ENCODE measurements around the gene KRT33B.
"Not testable (repeated sequence)": the region's sequence is repeated elsewhere in the genome, so short reads cannot be mapped to it uniquely, and the experiment has no call there.

Gene KRT33B

DNA sequence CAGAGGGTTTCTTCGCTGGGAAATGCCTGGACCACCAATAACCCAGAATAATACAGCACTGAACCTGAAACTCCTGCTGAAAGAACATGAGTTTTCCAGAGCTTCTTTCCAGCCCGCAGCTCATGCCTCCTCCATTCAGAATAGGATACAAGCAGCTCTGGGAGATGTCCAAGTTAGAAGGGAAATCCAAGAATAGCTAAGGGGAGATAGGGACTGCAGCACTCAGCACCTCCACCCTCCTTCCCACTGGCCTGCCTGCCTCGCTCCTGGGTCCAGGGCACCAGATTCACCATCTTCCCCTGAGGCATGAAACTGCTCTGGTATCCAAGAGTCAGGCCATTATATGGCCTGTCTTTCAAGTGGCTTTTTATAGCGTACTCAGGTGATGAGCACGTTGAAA is 23.7 kb upstream of the KRT33B start:
- DNase-seq: no peak

- no peak for DNase-seq
These were observed 22.7 kb upstream of the KRT33B start for GRCh38 chr17:41392278-41392677.

- no peak for DNase-seq
These were observed 21.9 kb upstream of the KRT33B start for GRCh38 chr17:41391535-41391934.

DNA sequence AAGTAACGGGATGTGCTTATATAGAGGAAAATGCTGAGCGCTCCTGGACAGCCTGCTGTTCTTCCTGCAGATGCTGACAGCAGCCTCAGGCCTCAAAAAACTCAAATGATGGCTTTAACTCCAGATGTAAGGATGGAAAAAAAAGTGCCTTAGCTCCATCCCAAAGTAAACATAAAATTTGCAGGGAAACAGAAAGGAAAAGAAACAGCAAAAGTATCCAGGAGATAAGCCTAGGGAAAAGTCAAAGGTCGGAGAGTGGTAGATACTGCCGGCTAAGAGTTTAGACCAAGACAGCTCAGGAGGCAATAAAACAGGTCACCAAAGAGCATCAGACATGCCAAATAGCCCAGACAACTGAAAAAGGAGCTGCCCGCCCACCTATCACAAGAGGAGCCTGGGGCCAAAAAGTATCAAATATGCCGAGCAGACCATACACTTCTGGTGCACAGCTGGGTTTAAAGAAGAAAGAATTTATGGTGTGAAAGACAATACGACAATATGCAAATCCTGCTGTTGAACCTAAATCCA is 20.9 kb upstream of the KRT33B start:
- DNase-seq: no peak

DNA sequence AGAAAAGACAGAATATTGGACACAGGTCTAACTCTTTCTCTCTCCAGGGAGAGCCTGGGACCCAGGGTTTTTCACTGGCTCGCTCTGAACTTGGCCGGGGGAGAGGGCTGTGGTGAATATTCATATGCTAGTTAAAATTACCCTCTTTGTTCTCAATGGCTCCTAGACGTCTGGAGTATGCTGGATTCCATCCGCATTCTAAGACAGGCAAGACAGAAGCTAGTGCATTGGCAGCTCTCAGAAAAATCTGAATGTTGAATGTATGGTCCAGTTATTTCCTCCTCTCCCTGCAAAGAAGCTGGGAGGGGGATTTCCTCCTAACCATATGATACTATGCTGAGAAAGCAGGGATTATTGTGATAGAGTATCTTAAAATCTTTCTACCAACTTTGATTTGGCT is 18.1 kb upstream of the KRT33B start:
- DNase-seq: no peak

DNA sequence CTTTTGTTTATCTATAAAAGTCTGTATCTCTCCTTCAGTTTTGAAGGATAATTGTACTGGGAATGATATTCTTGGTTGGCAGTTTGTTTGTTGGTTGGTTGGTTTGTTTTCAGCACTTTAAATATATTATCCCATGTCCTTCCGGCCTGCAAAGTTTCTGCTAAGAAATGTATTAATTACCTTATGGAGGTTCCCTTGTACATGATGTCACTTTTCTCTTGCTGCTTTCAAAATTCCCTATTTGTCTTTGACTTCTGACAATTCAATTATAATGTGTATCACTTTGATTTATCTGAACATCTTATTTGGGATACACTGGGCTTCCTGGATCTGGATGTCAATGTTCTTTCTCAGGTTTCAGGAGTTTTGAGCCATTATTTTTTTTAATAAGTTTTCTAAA is 16.6 kb upstream of the KRT33B start:
- no peak for DNase-seq

DNA sequence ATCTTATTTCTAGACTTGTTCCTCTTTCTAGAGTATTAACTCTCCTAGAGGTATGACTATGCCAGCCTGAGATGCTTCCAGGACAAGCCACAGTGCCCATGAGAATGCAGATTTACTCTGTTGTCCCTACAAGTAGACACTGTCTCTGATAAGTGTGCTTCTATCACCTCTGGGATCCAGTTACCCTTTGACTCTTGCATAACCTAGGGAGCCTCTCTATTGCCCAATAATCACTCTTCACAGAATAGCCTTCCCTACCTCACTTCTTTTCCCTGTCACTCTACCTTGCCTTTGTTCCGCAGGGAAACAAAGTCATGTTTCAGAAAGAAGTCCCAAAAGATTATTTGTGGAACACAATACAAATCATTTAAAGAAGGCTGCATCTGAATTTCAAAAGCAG is 14.1 kb upstream of the KRT33B start:
- no peak for DNase-seq

- no peak for DNase-seq
These were observed 12.8 kb upstream of the KRT33B start for GRCh38 chr17:41382394-41382793.

DNA sequence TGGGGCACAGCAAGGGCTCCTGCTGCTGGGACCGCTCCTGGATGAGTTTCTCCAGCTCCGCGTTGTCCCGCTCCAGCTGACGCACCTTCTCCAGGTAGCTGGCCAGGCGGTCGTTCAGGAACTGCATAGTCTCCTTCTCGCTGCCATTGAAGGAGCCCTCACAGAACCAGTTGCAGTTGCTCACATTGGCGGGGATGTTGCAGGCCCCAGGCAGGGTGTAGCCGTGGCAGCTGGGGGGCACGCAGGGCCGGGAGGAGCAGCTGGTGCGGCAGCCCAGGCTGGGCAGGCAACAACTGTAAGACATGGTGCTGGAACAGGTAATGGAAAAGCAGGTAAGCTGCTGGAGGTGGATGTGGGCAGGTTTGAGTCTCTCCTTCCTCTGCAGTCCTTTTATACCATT is 12.3 kb upstream of the KRT33B start, which contains the start of gene KRT34:
Gene KRT34 (minus strand): TSS at position 364 of the 400 bp plus-strand sequence. CDS start 60 bp downstream, at position 304.
- not testable (repeated sequence) for DNase-seq

DNA sequence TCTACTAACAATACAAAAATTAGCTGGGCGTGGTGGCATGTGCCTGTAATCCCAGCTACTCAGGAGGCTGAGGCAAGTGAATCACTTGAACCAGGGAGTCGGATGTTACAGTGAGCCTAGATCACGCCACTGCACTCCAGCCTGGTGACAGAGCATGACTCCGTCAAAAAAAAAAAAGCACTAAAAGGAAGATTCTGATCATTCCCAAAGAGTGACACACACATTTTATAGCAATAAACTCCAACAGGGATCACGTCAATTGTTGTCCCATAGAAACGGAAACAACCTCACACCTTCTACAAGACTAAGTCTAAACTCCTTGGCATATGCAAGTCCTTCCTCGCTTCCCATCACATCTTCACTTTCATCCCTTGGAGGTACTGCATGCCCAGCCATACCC is 10.5 kb upstream of the KRT33B start:
- not testable (repeated sequence) for DNase-seq

DNA sequence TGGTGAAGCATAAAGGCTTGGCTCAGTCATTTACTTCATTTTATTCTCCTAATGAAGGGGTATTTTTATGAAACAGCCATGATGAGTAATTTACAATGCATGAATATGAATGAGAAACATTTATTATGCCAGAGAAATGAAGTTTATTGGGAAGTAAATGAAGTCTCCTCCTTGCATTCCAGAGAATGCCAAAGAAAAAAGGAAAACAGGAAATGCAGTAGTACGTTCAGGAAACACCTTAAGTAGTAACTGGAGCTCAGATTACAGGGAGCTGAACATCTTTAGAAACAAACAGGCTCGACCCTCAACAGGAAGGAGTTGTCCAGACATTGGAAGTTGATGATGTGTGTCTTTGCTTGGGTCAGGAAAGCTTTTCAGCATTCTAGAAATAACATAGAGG is 7.9 kb upstream of the KRT33B start:
- no peak for DNase-seq

DNA sequence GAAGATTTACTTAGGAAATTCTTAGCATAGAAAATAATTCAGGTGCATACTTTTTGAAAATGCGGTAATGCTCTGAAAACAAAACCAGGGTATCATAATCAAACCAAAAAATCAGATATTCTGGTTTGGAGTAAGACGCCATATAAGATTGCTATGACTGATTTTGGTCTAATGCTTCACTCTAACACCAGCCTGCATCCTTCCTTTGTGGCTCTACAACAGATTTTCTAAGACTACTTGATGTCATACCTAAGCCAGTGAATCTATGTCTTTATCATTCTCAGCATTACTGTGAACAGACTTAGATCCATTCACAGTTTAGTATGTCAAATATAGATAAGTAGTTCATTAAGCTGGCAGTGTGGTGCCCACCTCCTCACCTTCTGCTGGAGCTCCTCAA is 590 bp downstream of the KRT33B start:
- DNase-seq: no peak

GRCh38 chr17:41367426-41368075 is 2.1 kb downstream of the KRT33B start:
- no peak for DNase-seq

GRCh38 chr17:41366070-41366469 is 3.5 kb downstream of the KRT33B start:
- DNase-seq: no peak

DNA sequence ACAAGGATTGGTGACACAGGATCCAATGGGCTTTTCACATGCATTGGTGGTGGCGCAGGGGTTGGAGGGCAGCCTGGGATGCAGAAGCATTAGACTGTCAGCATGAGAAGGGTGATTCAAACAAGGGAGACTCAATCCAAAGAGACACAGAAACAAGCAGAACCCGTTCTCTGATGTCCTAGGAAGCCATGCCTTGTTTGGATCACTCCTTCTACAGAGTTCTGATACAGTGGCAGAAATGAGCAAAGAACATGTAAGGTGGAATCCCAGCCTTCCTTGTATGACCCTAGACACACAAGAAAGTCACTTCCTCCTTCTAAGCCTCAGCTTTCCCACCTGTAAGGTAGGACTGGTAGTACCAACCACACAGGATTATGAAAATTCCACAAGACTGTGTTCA is 5.7 kb downstream of the KRT33B start:
- no peak for DNase-seq

GRCh38 chr17:41360296-41360995 is 9.2 kb downstream of the KRT33B start:
- no peak for DNase-seq

DNA sequence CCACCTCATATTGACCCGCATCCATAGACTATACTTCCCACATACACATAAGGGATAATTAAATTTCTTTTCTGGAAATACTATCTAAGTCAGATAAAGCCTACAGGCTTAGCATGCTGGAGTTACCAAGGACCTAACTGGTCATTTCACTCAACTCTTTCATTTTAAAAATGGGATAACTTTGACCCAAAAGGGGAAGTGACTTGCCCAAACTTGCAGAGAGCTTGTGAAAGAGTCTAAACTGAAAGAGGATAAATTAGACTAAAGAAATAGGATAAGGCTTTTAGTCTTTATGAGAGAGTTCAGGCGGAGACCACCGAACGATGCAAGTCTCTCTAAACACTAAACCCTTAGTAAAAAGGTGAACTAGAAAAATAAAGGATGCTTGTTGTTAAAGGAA is 15.1 kb downstream of the KRT33B start:
- no peak for DNase-seq

DNA sequence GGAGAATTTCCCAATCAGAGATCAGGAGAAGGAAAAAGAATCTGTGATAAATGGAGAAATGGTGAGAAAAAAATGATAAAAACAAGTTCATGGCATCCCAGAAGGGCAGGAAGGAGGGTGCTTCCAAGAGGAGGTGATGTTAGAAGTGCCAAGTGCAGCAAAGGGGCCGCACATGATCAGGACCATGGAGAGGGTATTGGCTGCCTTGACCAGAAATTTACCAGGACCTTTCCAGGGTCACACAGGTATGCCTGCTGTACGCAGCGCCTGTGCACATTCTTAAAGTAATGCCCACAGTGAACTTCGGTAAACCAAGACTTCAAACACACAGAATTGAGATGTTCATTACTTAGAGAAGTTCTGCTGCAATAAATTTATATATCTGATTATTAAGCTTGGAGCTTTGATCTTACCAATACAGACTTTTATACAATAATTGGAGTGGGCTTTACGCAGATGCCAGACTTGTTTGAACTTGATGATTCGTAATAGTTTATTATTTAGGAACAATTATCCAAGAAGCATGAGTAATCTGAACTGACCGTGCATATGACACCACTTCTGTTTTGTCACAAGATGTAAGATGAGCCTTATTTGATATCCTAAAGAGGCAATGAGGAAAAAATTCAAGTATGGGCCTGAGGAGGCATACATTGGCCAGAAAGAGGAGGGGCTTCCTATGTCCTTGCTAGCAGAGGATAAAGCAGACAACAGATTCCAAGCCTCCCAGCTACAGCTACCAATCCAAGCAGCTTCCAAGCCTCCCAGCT is 16.8 kb downstream of the KRT33B start:
- DNase-seq: no peak

GRCh38 chr17:41351177-41351576 is 18.4 kb downstream of the KRT33B start:
- DNase-seq: no peak

DNA sequence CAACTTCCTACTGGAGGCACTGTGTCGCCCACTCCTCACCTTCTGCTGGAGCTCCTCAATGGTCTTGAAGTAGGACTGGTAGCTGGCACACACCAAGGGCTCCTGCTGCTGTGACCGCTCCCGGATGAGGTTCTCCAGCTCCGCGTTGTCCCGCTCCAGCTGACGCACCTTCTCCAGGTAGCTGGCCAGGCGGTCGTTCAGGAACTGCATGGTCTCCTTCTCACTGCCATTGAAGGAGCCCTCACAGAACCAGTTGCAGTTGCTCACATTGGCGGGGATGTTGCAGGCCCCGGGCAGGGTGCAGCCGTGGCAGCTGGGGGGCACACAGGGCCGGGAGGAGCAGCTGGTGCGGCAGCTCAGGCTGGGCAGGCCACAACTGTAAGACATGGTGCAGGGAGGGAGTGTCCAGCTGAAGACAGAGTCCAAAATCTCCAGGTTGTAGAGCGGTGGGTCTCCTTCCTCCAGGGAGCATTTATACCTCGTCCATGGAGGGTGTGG is 19.2 kb downstream of the KRT33B start, which contains the start of gene KRT33A:
Gene KRT33A (minus strand): TSS at position 448 of the 498 bp plus-strand sequence. CDS start 61 bp downstream, at position 387.
- DNase-seq: not testable (repeated sequence)

GRCh38 chr17:41347869-41348760 is 21.5 kb downstream of the KRT33B start:
- DNase-seq: no peak

DNA sequence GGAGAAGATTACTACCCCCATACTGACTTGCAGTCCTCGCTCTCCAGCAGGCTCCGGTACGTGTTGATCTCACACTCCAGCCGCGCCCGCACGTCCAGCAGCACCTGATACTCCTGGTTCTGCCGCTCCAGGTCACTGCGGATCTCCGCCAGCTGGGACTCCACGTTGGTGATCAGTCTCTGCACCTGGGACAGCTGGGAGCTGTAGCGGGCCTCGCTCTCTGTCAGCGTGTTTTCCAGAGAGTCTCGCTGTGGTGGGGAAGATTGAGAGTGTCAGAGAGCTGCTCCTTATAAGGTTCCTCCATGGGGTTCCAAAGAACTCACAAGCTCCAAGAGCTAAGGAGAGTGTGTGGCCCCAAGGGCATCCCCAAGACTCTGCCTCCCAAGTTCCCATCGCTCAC is 23.2 kb downstream of the KRT33B start:
- DNase-seq: not testable (repeated sequence)

Data from NCI-H774 (cell line).